Panc1 (cell line): ENCODE results near the gene NPTX1. TPM values are rescaled to one million over a fixed set of nuclear protein-coding genes. Genes with fewer than 3 reads are reported as not detected.

ENCODE experiments used
- ATAC-seq: fragments of 200-7000 bp; cut with Tn5 transposase; 2 replicates; pipeline ENCODE4 v1.9.1; 2020; ENCODE audit warnings: mild to moderate bottlenecking, moderate library complexity
- BruUV-seq: library from RNA; stranded (reverse); fragments of 400-500 nt; replicated peaks from 2 replicates; lab custom pipeline; 2021; lab: Mats Ljungman, UMichigan
- CTCF ChIA-PET: fragments of 300-600 bp; sonication (Branson Sonifier 250); formaldehyde crosslinking; loops from one replicate; lab custom pipeline; 2022; ENCODE audit warnings: antibody characterized with exemption; lab: Charles Lee
- POLR2A ChIA-PET: fragments of 300-600 bp; sonication (Branson Sonifier 250); formaldehyde crosslinking; loops from one replicate; lab custom pipeline; 2022; ENCODE audit warnings: antibody characterized with exemption; lab: Charles Lee
- DNase-seq: peaks from one replicate; pipeline ENCODE4 v3.0.0-alpha.2; 2010; ENCODE audit warnings: low read depth, low spot score
- H3K27ac ChIP-seq: 2 replicates; pipeline ENCODE4 v1.5.1; 2011; ENCODE audit warnings: mild to moderate bottlenecking, low read length, inconsistent platforms
- H3K27me3 ChIP-seq: fragments of 200-500 bp; sonication (Bioruptor generic); 2 replicates; pipeline ENCODE4 v1.6.0; 2014; ENCODE audit warnings: low read length, inconsistent platforms; ENCODE audit not compliant: control insufficient read depth, insufficient read depth
- H3K36me3 ChIP-seq: fragments of 200-500 bp; sonication (Bioruptor generic); 2 replicates; pipeline ENCODE4 v1.5.1; 2014; ENCODE audit warnings: inconsistent platforms, mild to moderate bottlenecking, low read length, moderate library complexity; ENCODE audit not compliant: control insufficient read depth, insufficient read depth
- H3K4me1 ChIP-seq: 2 replicates; pipeline ENCODE4 v1.5.1; 2011; ENCODE audit warnings: inconsistent platforms, mild to moderate bottlenecking, low read length, moderate library complexity; ENCODE audit not compliant: control insufficient read depth, insufficient read depth
- H3K4me3 ChIP-seq, 2 experiments: 2 replicates each; pipeline ENCODE4 v1.5.1; 2011 to 2012; ENCODE audit warnings: low read depth in 2 of 2, low read length in 2 of 2, mild to moderate bottlenecking in 2 of 2, inconsistent platforms in 1 of 2, moderate library complexity in 1 of 2
- H3K9me3 ChIP-seq: fragments of 200-500 bp; sonication (Bioruptor generic); 2 replicates; pipeline ENCODE4 v1.5.1; 2014; ENCODE audit warnings: low read depth, mild to moderate bottlenecking, inconsistent platforms, low read length, moderate library complexity; ENCODE audit not compliant: control insufficient read depth, insufficient read depth
- CTCF ChIP-seq: fragments of 450-650 bp; IDR thresholded peaks from 2 replicates; pipeline ENCODE4 v1.5.1; 2017; ENCODE audit warnings: mild to moderate bottlenecking
- POLR2AphosphoS5 ChIP-seq: IDR thresholded peaks from 2 replicates; pipeline ENCODE4 v1.6.1; 2012; ENCODE audit warnings: mild to moderate bottlenecking, low read depth, low read length, moderate library complexity
- REST ChIP-seq, 2 experiments: IDR thresholded peaks; 2 replicates each; pipeline ENCODE4 v1.6.1; 2011 to 2012; ENCODE audit warnings: low read depth in 2 of 2, control low read depth in 1 of 2, low read length in 1 of 2, mild to moderate bottlenecking in 1 of 2, moderate library complexity in 1 of 2; ENCODE audit not compliant: insufficient read depth in 1 of 2
- SIN3A ChIP-seq: IDR thresholded peaks from 2 replicates; pipeline ENCODE4 v1.6.1; 2012; ENCODE audit warnings: low read depth, mild to moderate bottlenecking, low read length, moderate library complexity, borderline replicate concordance; ENCODE audit not compliant: insufficient read depth
- TCF7L2 ChIP-seq: IDR thresholded peaks from 2 replicates; pipeline ENCODE4 v1.6.1; 2011; ENCODE audit warnings: mild to moderate bottlenecking, low read depth, low read length, inconsistent platforms
- in situ Hi-C: cut with HindIII; loops from 2 replicates; pipeline ENCODE4 v1.10.0; 2016; ENCODE audit warnings: low sequenced_read_pairs, low pct_unique_long_range_greater_than_20kb
- intact Hi-C: fragments of 100-400 bp; cut with micrococcal nuclease; formaldehyde crosslinking; loops from one replicate; pipeline ENCODE4 v1.10.0; 2022; ENCODE audit not compliant: unreplicated experiment
- microRNA-seq: library from miRNA; unstranded; fragments of <30 nt; microRNA quantifications from one replicate; pipeline ENCODE4 v1.1.0, GENCODE V29; 2020; ENCODE audit not compliant: unreplicated experiment
- total RNA-seq: library from RNA; stranded (reverse); gene quantifications from one replicate; pipeline ENCODE4 v1.2.1, GENCODE V29; 2021; ENCODE audit not compliant: unreplicated experiment

Gene NPTX1
- total RNA-seq, 1 experiment from 2014 or later, result 1.1 TPM

GRCh38 chr17:80419255-80419654 lies 57.2 kb downstream of the NPTX1 start:
- intact Hi-C loops (no loop called here), in situ Hi-C loops (no loop called here)
- H3K36me3 ChIP-seq, result no peaks in the 10 kb centered on the region; the same call in 1 of the 2 replicates
- H3K9me3 ChIP-seq, result no peaks in the 10 kb centered on the region
- BruUV-seq, result no TSS peak
- no peak for TF ChIP-seq TCF7L2
- TF ChIP-seq SIN3A, result no peak
- TF ChIP-seq POLR2AphosphoS5, result no peak
- TF ChIP-seq CTCF, result no peak
- TF ChIP-seq REST (IDR thresholded peaks at IDR 0.05; ENCODE audit: insufficient read depth in 1 of 2, low read depth in 2 of 2, low read length in 1 of 2), result no peak
- ATAC-seq, result no peak
- no peak overlapping the region for H3K4me3 ChIP-seq
- no peak for DNase-seq
- CTCF ChIA-PET, result interaction anchor here (0.7 kb wide), 1 partner anchor 447 kb away, joined by 5 read pairs; no protein-coding TSS in a partner anchor
- POLR2A ChIA-PET, result interaction anchor here (0.6 kb wide), 1 partner anchor 380 kb away, joined by 7 read pairs; no protein-coding TSS in a partner anchor
- H3K4me1 ChIP-seq, result peaks cover 5% of the 10 kb centered on the region; the same call in 1 of the 2 replicates
- no peak overlapping the region for H3K27ac ChIP-seq
- no peaks in the 10 kb centered on the region for H3K27me3 ChIP-seq

- Histone ChIP-seq H3K9me3 (no peaks in the 10 kb centered on the region), H3K4me1 (peaks cover 7% of the 10 kb centered on the region; the same call in 1 of the 2 replicates), H3K4me3 (no peak overlapping the region), H3K27me3 (no peaks in the 10 kb centered on the region), H3K36me3 (no peaks in the 10 kb centered on the region; the same call in 1 of the 2 replicates), H3K27ac (no peak overlapping the region)
- no TSS peak for BruUV-seq
- intact Hi-C loops (no loop called here), in situ Hi-C loops (no loop called here)
- ChIA-PET CTCF (no interaction called here), POLR2A (no interaction called here)
- DNase-seq (no peak), ATAC-seq (no peak)
- TF ChIP-seq POLR2AphosphoS5, result no peak
- TF ChIP-seq REST (IDR thresholded peaks at IDR 0.05; ENCODE audit: insufficient read depth in 1 of 2, low read depth in 2 of 2, low read length in 1 of 2), result no peak
Measured at GRCh38 chr17:80418589-80418988, 57.8 kb downstream of the NPTX1 start.

Small RNAs within 50 kb of the gene (microRNA-seq; reads per million reads assigned to microRNA genes)
- gene MIR4730, result not detected

Other genes starting within 250 kb of the NPTX1 start
- gene RNF213, start 215.8 kb downstream of the NPTX1 start, total RNA-seq, result 230 TPM
- gene ENDOV, start 61.4 kb downstream of the NPTX1 start, total RNA-seq, result 37.1 TPM
- 58.0 TPM for gene RPTOR, start 68.2 kb upstream of the NPTX1 start, total RNA-seq